Activated CD8-positive, alpha-beta memory T cell treated with anti-CD3 and anti-CD28 coated beads for 1 hour (primary cell): ENCODE measurements around the gene SPO11.

Experiments used
- DNase-seq, 2 donors: peaks; one replicate each; pipeline ENCODE4 v3.0.0-alpha.2; 2020; ENCODE audit warnings: low read depth in 1 of 2; ENCODE audit errors: extremely low read depth in 1 of 2

Gene SPO11

GRCh38 chr20:57389695-57390603, 60.3 kb downstream of the SPO11 start:
- no peak for DNase-seq

GRCh38 chr20:57390604-57391438, 61.2 kb downstream of the SPO11 start, which contains the start of gene RBM38:
Gene RBM38 (plus strand): TSS chr20:57391396. CDS start chr20:57391582, 186 bp downstream.
- DNase-seq: peak in 1 of 2 donors; percentile 71

GRCh38 chr20:57391439-57392301, 62.1 kb downstream of the SPO11 start:
- DNase-seq: no peak

DNA sequence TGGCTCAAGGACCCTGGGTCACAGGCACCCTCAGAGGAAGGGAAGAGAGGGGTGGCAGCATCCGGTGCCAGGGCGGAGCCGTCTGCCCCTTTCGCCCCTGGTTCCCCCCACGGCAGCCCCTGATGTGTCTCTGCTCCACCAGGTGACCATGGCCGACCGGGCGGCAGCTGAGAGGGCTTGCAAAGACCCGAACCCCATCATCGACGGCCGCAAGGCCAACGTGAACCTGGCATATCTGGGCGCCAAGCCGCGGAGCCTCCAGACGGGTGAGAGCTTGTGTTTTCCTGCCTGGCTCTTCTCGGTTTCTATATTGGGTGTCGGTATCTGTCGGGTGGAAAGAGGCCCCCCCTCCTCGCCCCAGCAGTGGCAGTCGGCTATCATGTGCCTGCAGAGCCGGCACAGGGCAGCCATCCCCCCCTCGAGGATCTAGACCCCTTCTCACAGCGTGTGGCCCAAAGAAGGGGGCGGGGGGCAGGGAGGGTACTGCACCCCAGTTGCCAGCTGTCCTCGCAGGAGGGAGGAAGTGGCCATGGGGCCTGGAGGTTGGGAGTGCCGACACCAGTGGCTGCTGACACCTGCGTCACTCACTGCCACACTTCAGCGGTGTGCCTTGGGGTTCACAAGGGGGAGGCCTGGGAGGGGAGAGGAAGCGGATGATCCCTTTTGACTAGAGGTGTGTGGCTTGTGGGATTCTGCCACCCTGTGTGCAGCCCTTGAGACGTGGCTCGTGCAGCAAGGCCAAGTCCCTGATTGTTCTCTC, 63.1 kb downstream of the SPO11 start:
- DNase-seq: peak; percentile 61 to 78
